Measurements from ENCODE around the gene PGAP6. TPM values are rescaled to one million over a fixed set of nuclear protein-coding genes. Genes with fewer than 3 reads are reported as not detected.

PGAP6 gene
- total and polyA plus RNA-seq, 2 of the 13 experiments (the other 11 are each of a cell fraction or from before 2014, with no cell fraction given) = 52.7 to 136 TPM

- no peak for TF ChIP-seq RNF219 (CRISPR knock-in tag; IDR thresholded peaks at IDR 0.05)
- TF ChIP-seq HMGXB3 (CRISPR knock-in tag; IDR thresholded peaks at IDR 0.05; ENCODE audit: borderline replicate concordance) = no peak
- no peak; the same call in 1 of the 2 replicates for TF ChIP-seq ARNT2 (CRISPR knock-in tag; IDR thresholded peaks at IDR 0.05; ENCODE audit: low read depth)
- TF ChIP-seq CSRNP2 (CRISPR knock-in tag; conservative IDR thresholded peaks at IDR 0.05; ENCODE audit: low read depth) = no peak
- no peak for TF ChIP-seq ZMYM4 (CRISPR knock-in tag; IDR thresholded peaks at IDR 0.05)
- no peak for TF ChIP-seq ZNF713 (CRISPR knock-in tag; IDR thresholded peaks at IDR 0.05)
- no peak; the same call in 1 of the 2 replicates for TF ChIP-seq ZFY (CRISPR knock-in tag; IDR thresholded peaks at IDR 0.05)
- TF ChIP-seq AHDC1 (CRISPR knock-in tag; IDR thresholded peaks at IDR 0.05; ENCODE audit: borderline replicate concordance) = no peak
- no peak for TF ChIP-seq ZGPAT (CRISPR knock-in tag; IDR thresholded peaks at IDR 0.05)
- TF ChIP-seq ZNF337 (CRISPR knock-in tag; IDR thresholded peaks at IDR 0.05; ENCODE audit: borderline replicate concordance, low read depth) = no peak
Observed at GRCh38 chr16:381789-382717, at the start of gene PGAP6 (continued).
